Small intestine (tissue), 7 donors: Measurements from ENCODE around the gene GAB2. TPM values are rescaled to one million over a fixed set of nuclear protein-coding genes. Genes with fewer than 3 reads are reported as not detected.

Experiments used
- DNase-seq, 2 donors: peaks; one replicate each; pipeline versions ENCODE4 v3.0.0 to v3.0.0-alpha.2; 2013
- FAIRE-seq: peaks from 2 replicates; lab custom pipeline; 2012; peaks lifted over from hg19 to GRCh38; lab: Jason Lieb, UNC
- H3K27ac ChIP-seq, 3 donors: one replicate each; pipeline ENCODE4 v1.5.1; 2013; ENCODE audit warnings: low read length in 2 of 3, mild to moderate bottlenecking in 2 of 3, control low read depth in 1 of 3, inconsistent platforms in 1 of 3, low read depth in 1 of 3, moderate library complexity in 1 of 3
- H3K27me3 ChIP-seq, 3 donors: one replicate each; pipeline ENCODE4 v1.6.1; 2013; ENCODE audit warnings: low read length in 3 of 3, inconsistent platforms in 1 of 3; ENCODE audit not compliant: control insufficient read depth in 3 of 3, insufficient read depth in 3 of 3
- H3K36me3 ChIP-seq, 3 donors: one replicate each; pipeline ENCODE4 v1.6.1; 2013; ENCODE audit warnings: low read length in 3 of 3, inconsistent platforms in 1 of 3, low read depth in 1 of 3, mild to moderate bottlenecking in 1 of 3, moderate library complexity in 1 of 3; ENCODE audit not compliant: control insufficient read depth in 3 of 3, insufficient read depth in 2 of 3
- H3K4me1 ChIP-seq, 3 donors: one replicate each; pipeline ENCODE4 v1.6.1; 2013; ENCODE audit warnings: low read length in 2 of 3, inconsistent platforms in 1 of 3, low read depth in 1 of 3, mild to moderate bottlenecking in 1 of 3, moderate library complexity in 1 of 3; ENCODE audit not compliant: control insufficient read depth in 3 of 3, insufficient read depth in 2 of 3
- H3K4me3 ChIP-seq, 3 donors: one replicate each; pipeline ENCODE4 v1.5.1; 2013; ENCODE audit warnings: low read length in 3 of 3, control low read depth in 1 of 3, inconsistent platforms in 1 of 3, low read depth in 1 of 3, mild to moderate bottlenecking in 1 of 3, moderate library complexity in 1 of 3
- H3K9me3 ChIP-seq, 2 donors: one replicate each; pipeline ENCODE4 v1.6.1; 2013; ENCODE audit warnings: low read depth in 1 of 2, low read length in 1 of 2; ENCODE audit not compliant: control insufficient read depth in 2 of 2, insufficient read depth in 1 of 2
- WGBS, 3 donors: extraction: QIAGEN DNeasy Blood & Tissue Kit; methylation state at CpG; one replicate each; pipeline ENCODE4 v1.1.7; 2013; 5-methylcytosine and 5-hydroxymethylcytosine counted together
- polyA plus RNA-seq, 4 donors: library from polyadenylated mRNA; stranded (reverse) in 3 of 4; unstranded in 1 of 4; fragments of 200-250 nt in 3 of 4; fragments of 120-200 nt in 1 of 4; gene quantifications; one replicate each; pipeline versions ENCODE4 v1.2.1 to v1.2.3, GENCODE V29; 2013
- donor health status: healthy with polysubstance abuse.
- donor health status: control.
- donor health status: control.
- donor health status: Bipolar disorder and iron deficiency.
- donor health status: healthy.

The GAB2 gene
- polyA plus RNA-seq, 4 donors: 6.8 to 13.6 (median 8.5) TPM

GRCh38 chr11:78403781-78404180, 13.8 kb downstream of the GAB2 start:
- H3K27ac ChIP-seq: no peak overlapping the region
- H3K4me1 ChIP-seq: no peaks in the 10 kb centered on the region
- H3K9me3 ChIP-seq: peaks cover 0 to 4% of the 10 kb centered on the region in 2 donors
- no peaks in the 10 kb centered on the region for H3K36me3 ChIP-seq
- H3K4me3 ChIP-seq: no peak overlapping the region
- DNase-seq (no peak), FAIRE-seq (no peak)
- WGBS, 3 donors: 63 to 91% (median 80%) methylated on average over 2 of the region's 2 CpGs
- H3K27me3 ChIP-seq: no peaks in the 10 kb centered on the region

- Histone ChIP-seq H3K36me3 (no peaks in the 10 kb centered on the region), H3K27me3 (no peaks in the 10 kb centered on the region), H3K27ac (no peak overlapping the region), H3K9me3 (no peaks in the 10 kb centered on the region), H3K4me1 (no peaks in the 10 kb centered on the region), H3K4me3 (no peak overlapping the region)
- 92 to 97% (median 93%) methylated on average over 3 of the region's 3 CpGs for WGBS, 3 donors
- FAIRE-seq: no peak
- DNase-seq: no peak
Observed at GRCh38 chr11:78402847-78403246, 14.8 kb downstream of the GAB2 start.

- H3K9me3 ChIP-seq: no peaks in the 10 kb centered on the region
- no peaks in the 10 kb centered on the region for H3K36me3 ChIP-seq
- no peaks in the 10 kb centered on the region for H3K4me1 ChIP-seq
- H3K27me3 ChIP-seq: no peaks in the 10 kb centered on the region
- FAIRE-seq (no peak), DNase-seq (no peak)
- WGBS, 3 donors: 86 to 97% (median 90%) methylated on average over 3 of the region's 3 CpGs
- no peak overlapping the region for H3K4me3 ChIP-seq
- H3K27ac ChIP-seq: no peak overlapping the region
Observed at GRCh38 chr11:78400702-78401101, 16.9 kb downstream of the GAB2 start.

GRCh38 chr11:78400116-78400515, 17.5 kb downstream of the GAB2 start:
- H3K36me3 ChIP-seq: no peaks in the 10 kb centered on the region
- H3K9me3 ChIP-seq: no peaks in the 10 kb centered on the region
- no peak overlapping the region for H3K4me3 ChIP-seq
- DNase-seq (no peak), FAIRE-seq (no peak)
- no peak overlapping the region for H3K27ac ChIP-seq
- no peaks in the 10 kb centered on the region for H3K27me3 ChIP-seq
- H3K4me1 ChIP-seq: no peaks in the 10 kb centered on the region
- WGBS, 3 donors: 88 to 94% (median 93%) methylated on average over 1 of the region's 1 CpG

GRCh38 chr11:78399136-78399535, 18.5 kb downstream of the GAB2 start:
- DNase-seq: no peak
- no peaks in the 10 kb centered on the region for H3K4me1 ChIP-seq
- no peak overlapping the region for H3K4me3 ChIP-seq
- no peaks in the 10 kb centered on the region for H3K27me3 ChIP-seq
- H3K36me3 ChIP-seq: no peaks in the 10 kb centered on the region
- no peak overlapping the region for H3K27ac ChIP-seq
- no peak for FAIRE-seq
- no peaks in the 10 kb centered on the region for H3K9me3 ChIP-seq
- 86 to 89% (median 87%) methylated on average over 4 of the region's 4 CpGs for WGBS, 3 donors

- H3K4me1 ChIP-seq: no peaks in the 10 kb centered on the region
- WGBS, 3 donors: 62 to 88% (median 88%) methylated on average over 1 of the region's 1 CpG
- H3K9me3 ChIP-seq: no peaks in the 10 kb centered on the region
- H3K36me3 ChIP-seq: no peaks in the 10 kb centered on the region
- H3K27ac ChIP-seq: no peak overlapping the region
- FAIRE-seq (no peak), DNase-seq (no peak)
- no peak overlapping the region for H3K4me3 ChIP-seq
- no peaks in the 10 kb centered on the region for H3K27me3 ChIP-seq
Observed at GRCh38 chr11:78398715-78399114, 18.9 kb downstream of the GAB2 start.

- no peaks in the 10 kb centered on the region for H3K9me3 ChIP-seq
- 76 to 96% (median 89%) methylated on average over 3 of the region's 3 CpGs for WGBS, 3 donors
- DNase-seq (no peak), FAIRE-seq (no peak)
- no peaks in the 10 kb centered on the region for H3K27me3 ChIP-seq
- no peak overlapping the region for H3K4me3 ChIP-seq
- no peak overlapping the region for H3K27ac ChIP-seq
- H3K36me3 ChIP-seq: no peaks in the 10 kb centered on the region
- peaks cover 0 to 5% (median 0%) of the 10 kb centered on the region in 3 donors for H3K4me1 ChIP-seq
Observed at GRCh38 chr11:78397398-78397797, 20.2 kb downstream of the GAB2 start.

GRCh38 chr11:78395597-78395996, 22.0 kb downstream of the GAB2 start:
- H3K9me3 ChIP-seq: no peaks in the 10 kb centered on the region
- H3K4me1 ChIP-seq: peaks cover 0 to 9% (median 0%) of the 10 kb centered on the region in 3 donors
- H3K4me3 ChIP-seq: no peak overlapping the region
- H3K27ac ChIP-seq: no peak overlapping the region
- no peaks in the 10 kb centered on the region for H3K36me3 ChIP-seq
- FAIRE-seq: no peak
- no peak for DNase-seq
- WGBS, 3 donors: 61 to 84% (median 63%) methylated on average over 1 of the region's 1 CpG
- H3K27me3 ChIP-seq: no peaks in the 10 kb centered on the region

GRCh38 chr11:78392854-78393253, 24.8 kb downstream of the GAB2 start:
- Histone ChIP-seq H3K4me1 (peaks cover 0 to 10% (median 0%) of the 10 kb centered on the region in 3 donors), H3K27ac (no peak overlapping the region), H3K36me3 (no peaks in the 10 kb centered on the region), H3K4me3 (no peak overlapping the region), H3K9me3 (no peaks in the 10 kb centered on the region), H3K27me3 (no peaks in the 10 kb centered on the region)
- WGBS, 3 donors: 46 to 54% (median 48%) methylated on average over 2 of the region's 2 CpGs
- peak; percentile 32 to 35 for DNase-seq
- FAIRE-seq: no peak
